Stimulated activated CD4-positive, alpha-beta T cell treated with anti-CD3 and anti-CD28 coated beads, Interleukin-1b, Interleukin-23, amount 100 ng/mL, for 4 hours (primary cell): ENCODE data around the gene PTPRN2.
"Not testable (repeated sequence)": the region's sequence is repeated elsewhere in the genome, so short reads cannot be mapped to it uniquely, and the experiment has no call there.

ENCODE experiments used
- DNase-seq, 2 donors: peaks; one replicate each; pipeline ENCODE4 v3.0.0-alpha.2; 2020; ENCODE audit warnings: low read depth in 2 of 2

PTPRN2 gene

GRCh38 chr7:158350166-158350900 lies 237.3 kb downstream of the PTPRN2 start:
- no peak for DNase-seq

GRCh38 chr7:158348446-158348845 lies 239.2 kb downstream of the PTPRN2 start:
- DNase-seq: no peak

- DNase-seq: not testable (repeated sequence)
Measured at GRCh38 chr7:158348039-158348438, 239.6 kb downstream of the PTPRN2 start.

DNA sequence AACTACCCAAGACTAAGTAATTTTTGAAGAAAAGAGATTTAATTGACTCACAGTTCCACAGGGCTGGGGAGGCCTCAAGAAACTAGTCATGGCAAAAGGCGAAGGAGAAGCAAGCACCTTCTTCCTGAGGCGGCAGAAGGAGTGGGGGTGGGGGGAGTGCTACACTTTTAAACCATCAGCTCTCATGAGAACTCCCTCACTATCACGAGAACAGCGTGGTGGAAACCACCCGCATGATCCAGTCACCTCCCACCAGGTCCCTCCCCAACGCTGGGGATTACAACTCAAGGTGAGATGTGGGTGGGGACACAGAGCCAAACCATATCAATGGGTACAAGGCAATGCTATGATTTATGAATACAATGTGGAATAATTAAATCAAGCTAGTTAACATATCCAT lies 241.9 kb downstream of the PTPRN2 start:
- DNase-seq: no peak

DNA sequence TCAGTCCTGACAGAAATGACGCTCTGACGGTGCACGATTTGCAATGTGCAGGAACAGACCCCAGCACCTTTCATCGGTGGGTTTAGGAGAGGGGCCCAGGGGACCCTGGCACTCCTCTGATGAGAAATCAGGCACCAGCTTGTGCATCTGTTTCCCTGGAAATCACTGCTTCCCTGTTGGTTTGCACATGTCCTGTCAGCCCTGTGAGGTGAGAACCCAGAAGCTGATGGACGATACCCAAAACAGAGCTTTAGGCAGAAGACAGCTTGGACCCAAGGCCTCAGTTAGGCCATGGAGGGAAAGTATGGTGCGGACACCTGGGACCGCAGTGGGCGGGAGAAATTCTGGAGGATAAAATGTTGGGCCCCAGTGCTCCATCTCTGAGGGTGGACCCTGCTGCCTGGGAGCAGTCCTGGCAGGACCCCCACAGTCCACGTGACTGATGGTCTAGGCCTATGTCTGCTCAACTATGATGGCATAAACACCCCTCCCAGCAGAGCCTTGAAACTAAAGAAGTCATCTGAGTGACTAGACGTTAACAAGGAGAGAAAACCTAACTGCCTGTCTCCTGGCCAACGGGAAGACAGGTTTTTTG lies 242.8 kb downstream of the PTPRN2 start:
- no peak for DNase-seq

DNA sequence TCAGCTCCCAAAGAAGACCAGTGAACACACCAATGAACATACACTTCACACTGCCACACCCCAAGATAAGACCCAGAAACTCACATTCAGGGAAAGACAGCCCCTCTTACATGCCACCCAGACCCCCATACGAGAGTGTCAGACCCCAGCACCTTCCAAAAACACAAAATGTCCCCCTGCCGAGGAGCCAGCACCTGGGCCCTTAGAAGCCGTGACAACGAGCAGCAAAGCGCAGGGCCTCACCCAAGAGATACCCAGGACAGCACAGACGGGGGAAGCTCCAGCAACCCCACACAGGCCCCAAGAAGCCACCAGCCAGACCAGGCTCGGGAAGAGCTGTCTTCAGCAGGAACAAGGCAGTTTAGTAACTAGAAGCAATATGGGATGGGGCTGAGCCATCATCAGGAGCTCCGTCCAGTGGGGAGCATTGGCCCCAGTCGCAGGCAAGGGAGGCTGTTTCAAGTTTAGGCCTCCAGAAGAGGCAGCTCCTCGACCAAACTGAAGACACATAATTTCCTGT lies 243.6 kb downstream of the PTPRN2 start:
- no peak for DNase-seq

- no peak for DNase-seq
Measured at GRCh38 chr7:158343526-158343925, 244.1 kb downstream of the PTPRN2 start.

DNA sequence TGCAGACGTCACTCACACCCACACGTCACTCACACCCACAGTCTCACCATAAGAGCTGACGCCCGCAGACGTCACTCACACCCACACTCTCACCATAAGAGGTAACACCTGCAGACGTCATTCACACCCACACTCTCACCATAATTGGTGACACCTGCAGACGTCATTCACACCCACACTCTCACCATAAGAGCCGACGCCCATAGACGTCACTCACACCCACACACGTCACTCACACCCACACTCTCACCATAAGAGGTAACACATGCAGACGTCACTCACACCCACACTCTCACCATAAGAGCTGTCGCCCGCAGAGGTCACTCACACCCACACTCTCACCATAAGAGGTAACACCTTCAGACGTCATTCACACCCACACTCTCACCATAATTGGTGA lies 246.5 kb downstream of the PTPRN2 start:
- not testable (repeated sequence) for DNase-seq

DNA sequence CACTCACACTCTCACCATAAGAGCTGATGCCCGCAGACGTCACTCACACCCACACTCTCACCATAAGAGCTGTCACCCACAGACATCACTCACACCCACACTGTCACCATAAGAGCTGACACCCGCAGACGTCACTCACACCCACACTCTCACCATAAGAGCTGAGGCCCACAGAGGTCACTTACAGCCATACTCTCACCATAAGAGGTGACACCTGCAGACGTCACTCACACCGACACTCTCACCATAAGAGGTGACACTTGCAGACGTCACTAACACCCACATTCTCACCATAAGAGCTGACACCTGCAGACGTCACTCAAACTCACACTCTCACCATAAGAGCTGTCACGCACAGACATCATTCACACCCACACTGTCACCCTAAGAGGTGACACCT lies 250.7 kb downstream of the PTPRN2 start:
- not testable (repeated sequence) for DNase-seq

- DNase-seq: not testable (repeated sequence)
Measured at GRCh38 chr7:158332516-158332915, 255.1 kb downstream of the PTPRN2 start.

DNA sequence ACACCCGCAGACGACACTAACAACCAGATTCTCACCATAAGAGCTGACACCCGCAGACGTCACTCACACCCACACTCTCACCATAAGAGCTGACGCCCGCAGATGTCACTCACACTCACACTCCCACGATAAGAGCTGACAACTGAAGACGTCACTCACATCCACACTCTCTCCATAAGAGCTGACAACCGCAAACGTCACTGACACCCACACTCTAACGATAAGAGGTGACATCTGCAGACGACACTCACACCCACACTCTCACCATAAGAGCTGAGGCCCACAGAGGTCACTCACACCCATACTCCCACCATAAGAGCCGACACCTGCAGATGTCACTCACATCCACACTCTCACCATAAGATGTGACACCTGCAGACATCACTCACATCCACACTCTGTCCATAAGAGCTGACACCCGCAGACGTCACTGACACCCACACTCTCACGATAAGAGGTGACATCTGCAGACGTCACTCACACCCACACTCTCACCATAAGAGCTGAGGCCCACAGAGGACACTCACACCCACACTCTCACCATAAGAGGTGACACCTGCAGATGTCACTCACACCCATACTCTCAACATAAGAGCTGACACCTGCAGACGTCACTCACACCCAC lies 255.7 kb downstream of the PTPRN2 start:
- not testable (repeated sequence) for DNase-seq

- no peak for DNase-seq
Measured at GRCh38 chr7:158329686-158330085, 257.9 kb downstream of the PTPRN2 start.

- no peak for DNase-seq
Measured at GRCh38 chr7:158329014-158329610, 258.5 kb downstream of the PTPRN2 start.

- no peak for DNase-seq
Measured at GRCh38 chr7:158328376-158329013, 259.1 kb downstream of the PTPRN2 start.

- DNase-seq: no peak
Measured at GRCh38 chr7:158327571-158328180, 259.9 kb downstream of the PTPRN2 start.

GRCh38 chr7:158327012-158327411 lies 260.6 kb downstream of the PTPRN2 start:
- DNase-seq: no peak

DNA sequence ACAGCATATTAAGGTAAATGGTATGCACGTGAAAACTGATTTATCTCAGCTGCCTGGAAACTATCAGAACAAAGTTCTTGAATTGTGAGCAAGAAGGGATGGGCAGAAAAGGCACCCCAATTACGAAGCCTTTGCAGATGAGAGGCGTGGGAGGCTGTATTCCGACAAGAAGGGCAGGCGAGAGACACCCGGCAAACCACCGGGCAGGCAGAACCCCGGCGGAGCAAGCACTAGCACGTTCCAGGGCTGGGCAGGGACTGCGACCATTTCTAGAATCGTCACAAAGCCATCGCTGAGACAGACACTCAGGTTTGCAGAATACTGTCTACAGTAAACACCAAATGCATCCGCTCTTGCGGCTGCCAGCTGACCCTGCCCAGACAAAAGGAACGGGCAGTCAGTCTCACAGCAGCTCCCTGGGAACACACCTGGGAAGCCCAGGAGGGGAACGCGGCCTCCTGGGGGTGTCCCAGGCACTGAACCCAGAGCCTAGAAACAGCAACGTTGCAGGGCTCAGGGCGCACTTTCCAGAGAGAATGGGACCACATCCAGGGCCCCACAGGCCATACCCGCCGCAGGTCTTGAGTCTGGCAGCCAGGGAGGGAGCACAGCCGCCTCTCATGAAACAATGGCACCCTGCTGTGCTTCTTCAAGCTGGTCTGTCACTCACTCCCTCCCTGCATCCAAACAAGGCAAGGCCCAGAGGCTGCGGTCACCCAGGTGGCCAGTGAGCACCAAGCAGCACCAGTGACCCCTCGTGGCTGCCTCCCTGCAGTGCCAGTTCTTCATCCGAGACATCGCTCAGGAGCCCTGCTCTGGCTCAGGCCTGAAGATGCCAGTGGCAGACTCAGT lies 261.9 kb downstream of the PTPRN2 start:
- no peak for DNase-seq

DNA sequence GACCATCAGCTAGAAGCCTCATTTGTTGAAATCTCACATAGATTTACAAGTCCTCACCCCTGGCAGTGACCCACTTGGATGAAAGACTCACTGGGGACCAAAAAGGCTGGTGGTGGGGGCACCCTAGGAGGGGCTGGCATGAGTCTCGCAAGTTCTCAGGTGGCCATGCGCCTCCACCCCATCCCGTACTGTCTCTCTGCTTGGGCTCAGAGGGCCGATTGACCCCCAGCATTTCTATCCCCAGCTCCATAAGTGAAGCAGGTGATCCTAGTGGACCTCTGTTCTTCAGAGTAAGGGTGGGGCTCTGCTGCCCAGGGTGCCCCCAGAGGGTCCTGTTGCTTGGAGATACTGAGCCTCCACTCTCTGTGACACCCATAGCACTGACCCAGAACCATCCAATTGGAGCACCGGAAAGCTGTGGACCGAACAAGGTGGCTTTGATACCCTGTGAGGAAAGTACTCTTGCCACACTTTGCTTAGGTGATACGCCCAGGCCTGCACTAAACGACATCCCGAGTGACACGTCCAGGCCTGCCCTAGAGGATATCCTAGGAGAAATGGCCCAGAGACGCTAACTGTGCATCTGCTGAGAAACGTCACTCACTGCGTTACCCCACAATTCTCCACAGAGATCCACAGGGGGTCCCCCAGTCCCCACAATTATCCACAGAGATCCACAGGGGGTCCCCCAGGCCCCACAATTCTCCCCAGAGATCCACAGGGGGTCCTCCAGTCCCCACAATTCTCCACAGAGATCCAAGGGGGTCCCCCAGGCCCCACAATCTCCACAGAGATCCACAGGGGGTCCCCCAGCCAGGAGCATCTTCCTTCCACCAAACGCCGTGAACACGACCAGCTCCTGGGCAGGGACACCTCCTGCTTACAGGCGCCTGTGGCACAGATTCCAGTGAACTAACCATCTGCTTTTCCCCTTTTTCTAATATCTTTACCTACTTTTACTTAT lies 262.9 kb downstream of the PTPRN2 start:
- DNase-seq: no peak

DNA sequence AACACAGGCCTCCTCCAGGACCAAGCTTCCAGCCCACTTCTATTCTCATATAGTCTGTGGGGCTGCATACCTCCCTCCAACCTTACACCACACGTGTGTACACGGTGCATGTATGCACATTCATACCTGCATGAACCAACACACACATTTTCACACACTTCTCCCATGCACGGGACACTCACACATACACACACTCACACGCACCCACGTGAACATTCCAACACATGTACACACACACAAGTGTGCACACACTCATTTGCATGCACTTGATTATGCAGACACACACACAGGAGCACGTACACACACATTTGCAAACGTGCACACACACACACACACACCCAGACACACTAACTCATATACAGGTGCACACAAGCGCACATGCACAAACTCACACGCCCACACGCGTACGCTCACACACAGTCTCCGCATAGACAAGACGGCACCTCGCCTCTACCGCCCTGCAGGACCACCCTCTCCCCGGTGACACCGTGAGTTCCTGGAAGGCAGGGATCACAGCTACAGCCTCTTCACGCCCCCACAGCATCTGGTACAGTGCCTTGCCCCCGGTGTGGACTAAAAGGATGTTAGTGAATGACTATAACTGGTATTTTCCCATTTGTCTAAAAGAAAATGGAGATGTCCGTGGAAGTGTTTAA lies 263.8 kb downstream of the PTPRN2 start:
- no peak for DNase-seq
